WTC11 (cell line): ENCODE data around the gene KCNE3. TPM values are rescaled to one million over a fixed set of nuclear protein-coding genes. Genes with fewer than 3 reads are reported as not detected.

Experiments used
- ATAC-seq: fragments of 200-7000 bp; cut with Tn5 transposase; 2 replicates; pipeline ENCODE4 v1.10.0; 2021; ENCODE audit warnings: mild to moderate bottlenecking, moderate library complexity
- CTCF ChIA-PET: fragments of 300-600 bp; sonication (Branson Sonifier 250); formaldehyde crosslinking; loops from one replicate; lab custom pipeline; 2021; ENCODE audit warnings: antibody characterized with exemption; lab: Charles Lee
- POLR2A ChIA-PET: fragments of 350-600 bp; sonication (Branson Sonifier 250); formaldehyde crosslinking; loops from one replicate; lab custom pipeline; 2021; ENCODE audit warnings: antibody characterized with exemption; lab: Charles Lee
- DNase-seq: peaks from one replicate; pipeline ENCODE4 v3.0.0; 2021; ENCODE audit warnings: low spot score
- H3K27ac Mint-ChIP-seq: 2 replicates; pipeline ENCODE4 v1.8.0; 2021; ENCODE audit warnings: mixed read lengths
- H3K27me3 Mint-ChIP-seq: 2 replicates; pipeline ENCODE4 v1.8.0; 2021; ENCODE audit warnings: low read depth, mild to moderate bottlenecking, moderate library complexity, mixed read lengths
- H3K36me3 Mint-ChIP-seq: 2 replicates; pipeline ENCODE4 v1.8.0; 2021; ENCODE audit warnings: mixed read lengths
- H3K4me1 Mint-ChIP-seq: 2 replicates; pipeline ENCODE4 v1.8.0; 2022; ENCODE audit warnings: mixed read lengths
- H3K4me3 Mint-ChIP-seq: 2 replicates; pipeline ENCODE4 v1.8.0; 2021; ENCODE audit warnings: mild to moderate bottlenecking, moderate library complexity, mixed read lengths
- H3K9me3 Mint-ChIP-seq: 2 replicates; pipeline ENCODE4 v1.8.0; 2021; ENCODE audit warnings: mixed read lengths
- ATF6 ChIP-seq: sonication (generic); formaldehyde crosslinking; IDR thresholded peaks from 2 replicates; pipeline ENCODE4 v1.8.1; 2023; ENCODE audit warnings: mild to moderate bottlenecking, missing genetic modification reagents
- CBFB ChIP-seq: sonication (generic); formaldehyde crosslinking; IDR thresholded peaks from 2 replicates; pipeline ENCODE4 v1.8.1; 2022; ENCODE audit warnings: mild to moderate bottlenecking, low read depth, missing genetic modification reagents
- CREB1 ChIP-seq: sonication (generic); formaldehyde crosslinking; IDR thresholded peaks from 2 replicates; pipeline ENCODE4 v1.8.0; 2023; ENCODE audit warnings: mild to moderate bottlenecking, missing genetic modification reagents
- ETV6 ChIP-seq: sonication (generic); formaldehyde crosslinking; IDR thresholded peaks from 2 replicates; pipeline ENCODE4 v1.8.1; 2022; ENCODE audit warnings: mild to moderate bottlenecking, missing genetic modification reagents
- GRHL2 ChIP-seq: fragments of 250-450 bp; sonication (Bioruptor Pico); IDR thresholded peaks from 2 replicates; pipeline ENCODE4 v1.8.0; 2022; ENCODE audit warnings: mild to moderate bottlenecking, moderate library complexity; ENCODE audit not compliant: insufficient replicate concordance, severe bottlenecking
- MXD4 ChIP-seq: fragments of 250-450 bp; sonication (Bioruptor Pico); IDR thresholded peaks from 2 replicates; pipeline ENCODE4 v1.8.0; 2021; ENCODE audit warnings: mild to moderate bottlenecking, moderate library complexity, borderline replicate concordance
- PRDM15 ChIP-seq: sonication (generic); formaldehyde crosslinking; IDR thresholded peaks from 2 replicates; pipeline ENCODE4 v1.8.0; 2022; ENCODE audit warnings: missing genetic modification reagents
- PRRX2 ChIP-seq: fragments of 250-450 bp; sonication (Bioruptor Pico); IDR thresholded peaks from 2 replicates; pipeline ENCODE4 v1.8.0; 2021; ENCODE audit warnings: mild to moderate bottlenecking
- TEAD1 ChIP-seq: sonication (generic); formaldehyde crosslinking; IDR thresholded peaks from 2 replicates; pipeline ENCODE4 v1.8.0; 2022; ENCODE audit warnings: mild to moderate bottlenecking, missing genetic modification reagents
- ZNF219 ChIP-seq: sonication (generic); formaldehyde crosslinking; IDR thresholded peaks from 2 replicates; pipeline ENCODE4 v1.8.0; 2023; ENCODE audit warnings: missing genetic modification reagents, mild to moderate bottlenecking, borderline replicate concordance
- ZNF281 ChIP-seq: sonication (generic); formaldehyde crosslinking; IDR thresholded peaks from 2 replicates; pipeline ENCODE4 v1.8.0; 2023; ENCODE audit warnings: mild to moderate bottlenecking, missing genetic modification reagents
- total RNA-seq: library from RNA; stranded (reverse); gene quantifications from 3 replicates; pipeline ENCODE4 v1.2.3, GENCODE V29; 2021
- TF ChIP-seq, protein P1 (sequence below): sonication (generic); formaldehyde crosslinking; IDR thresholded peaks from 2 replicates; pipeline ENCODE4 v1.8.1; 2023; ENCODE audit warnings: mild to moderate bottlenecking, missing genetic modification reagents, borderline replicate concordance
- TF ChIP-seq, protein P2 (sequence below): fragments of 250-450 bp; sonication (Bioruptor Pico); IDR thresholded peaks from 2 replicates; pipeline ENCODE4 v1.9.0; 2021; ENCODE audit warnings: moderate library complexity, mild to moderate bottlenecking, inconsistent platforms, borderline replicate concordance
- TF ChIP-seq, protein P3 (sequence below): sonication (generic); formaldehyde crosslinking; IDR thresholded peaks from 2 replicates; pipeline ENCODE4 v1.8.0; 2022; ENCODE audit warnings: mild to moderate bottlenecking, missing genetic modification reagents
- TF ChIP-seq, protein P4 (sequence below): sonication (generic); formaldehyde crosslinking; IDR thresholded peaks from 2 replicates; pipeline ENCODE4 v1.8.0; 2022; ENCODE audit warnings: mild to moderate bottlenecking, missing genetic modification reagents

Gene KCNE3
- total RNA-seq, 1 experiment from 2014 or later: 1.9 TPM

- TF ChIP-seq, protein P1, sequence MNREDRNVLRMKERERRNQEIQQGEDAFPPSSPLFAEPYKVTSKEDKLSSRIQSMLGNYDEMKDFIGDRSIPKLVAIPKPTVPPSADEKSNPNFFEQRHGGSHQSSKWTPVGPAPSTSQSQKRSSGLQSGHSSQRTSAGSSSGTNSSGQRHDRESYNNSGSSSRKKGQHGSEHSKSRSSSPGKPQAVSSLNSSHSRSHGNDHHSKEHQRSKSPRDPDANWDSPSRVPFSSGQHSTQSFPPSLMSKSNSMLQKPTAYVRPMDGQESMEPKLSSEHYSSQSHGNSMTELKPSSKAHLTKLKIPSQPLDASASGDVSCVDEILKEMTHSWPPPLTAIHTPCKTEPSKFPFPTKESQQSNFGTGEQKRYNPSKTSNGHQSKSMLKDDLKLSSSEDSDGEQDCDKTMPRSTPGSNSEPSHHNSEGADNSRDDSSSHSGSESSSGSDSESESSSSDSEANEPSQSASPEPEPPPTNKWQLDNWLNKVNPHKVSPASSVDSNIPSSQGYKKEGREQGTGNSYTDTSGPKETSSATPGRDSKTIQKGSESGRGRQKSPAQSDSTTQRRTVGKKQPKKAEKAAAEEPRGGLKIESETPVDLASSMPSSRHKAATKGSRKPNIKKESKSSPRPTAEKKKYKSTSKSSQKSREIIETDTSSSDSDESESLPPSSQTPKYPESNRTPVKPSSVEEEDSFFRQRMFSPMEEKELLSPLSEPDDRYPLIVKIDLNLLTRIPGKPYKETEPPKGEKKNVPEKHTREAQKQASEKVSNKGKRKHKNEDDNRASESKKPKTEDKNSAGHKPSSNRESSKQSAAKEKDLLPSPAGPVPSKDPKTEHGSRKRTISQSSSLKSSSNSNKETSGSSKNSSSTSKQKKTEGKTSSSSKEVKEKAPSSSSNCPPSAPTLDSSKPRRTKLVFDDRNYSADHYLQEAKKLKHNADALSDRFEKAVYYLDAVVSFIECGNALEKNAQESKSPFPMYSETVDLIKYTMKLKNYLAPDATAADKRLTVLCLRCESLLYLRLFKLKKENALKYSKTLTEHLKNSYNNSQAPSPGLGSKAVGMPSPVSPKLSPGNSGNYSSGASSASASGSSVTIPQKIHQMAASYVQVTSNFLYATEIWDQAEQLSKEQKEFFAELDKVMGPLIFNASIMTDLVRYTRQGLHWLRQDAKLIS (CRISPR knock-in tag): no peak
- TF ChIP-seq, protein P2, sequence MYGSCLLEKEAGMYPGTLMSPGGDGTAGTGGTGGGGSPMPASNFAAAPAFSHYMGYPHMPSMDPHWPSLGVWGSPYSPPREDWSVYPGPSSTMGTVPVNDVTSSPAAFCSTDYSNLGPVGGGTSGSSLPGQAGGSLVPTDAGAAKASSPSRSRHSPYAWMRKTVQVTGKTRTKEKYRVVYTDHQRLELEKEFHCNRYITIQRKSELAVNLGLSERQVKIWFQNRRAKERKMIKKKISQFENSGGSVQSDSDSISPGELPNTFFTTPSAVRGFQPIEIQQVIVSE (CRISPR knock-in tag): no peak
- TF ChIP-seq ATF6 (no peak), GRHL2 (CRISPR knock-in tag) (no peak)
- TF ChIP-seq, protein P3, sequence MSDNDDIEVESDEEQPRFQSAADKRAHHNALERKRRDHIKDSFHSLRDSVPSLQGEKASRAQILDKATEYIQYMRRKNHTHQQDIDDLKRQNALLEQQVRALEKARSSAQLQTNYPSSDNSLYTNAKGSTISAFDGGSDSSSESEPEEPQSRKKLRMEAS (CRISPR knock-in tag): no peak
Observed at GRCh38 chr11:74494916-74495315, 27.6 kb upstream of the KCNE3 start (continued).

GRCh38 chr11:74493791-74494630, 26.7 kb upstream of the KCNE3 start:
- CTCF ChIA-PET: interaction anchor here (0.6 to 3.2 kb wide), 11 partner anchors 8 to 209 kb away, joined by 3 to 29 read pairs (median 5); partner anchors contain the start of genes KCNE3 and PGM2L1
- POLR2A ChIA-PET: interaction anchor here (0.6 to 2.5 kb wide), 6 partner anchors 27 to 514 kb away, joined by 3 to 17 read pairs (median 6); partner anchors contain the start of genes KCNE3 and POLD3
- Mint-ChIP-seq H3K27ac (peak overlapping the region; percentile 94), H3K36me3 (peaks cover 35% of the 10 kb centered on the region), H3K27me3 (no peaks in the 10 kb centered on the region; the same call in 1 of the 2 replicates)
- TF ChIP-seq ETV6 (CRISPR knock-in tag) (no peak), PRDM15 (CRISPR knock-in tag) (peak; percentile 94), CBFB (CRISPR knock-in tag) (no peak), PRRX2 (CRISPR knock-in tag) (no peak), TEAD1 (CRISPR knock-in tag) (no peak), CREB1 (CRISPR knock-in tag) (no peak), MXD4 (no peak), ZNF281 (0 out of 2 replicates have a peak, but pooled peaks have one; percentile 7), ZNF219 (CRISPR knock-in tag) (no peak)
- TF ChIP-seq, protein P4, sequence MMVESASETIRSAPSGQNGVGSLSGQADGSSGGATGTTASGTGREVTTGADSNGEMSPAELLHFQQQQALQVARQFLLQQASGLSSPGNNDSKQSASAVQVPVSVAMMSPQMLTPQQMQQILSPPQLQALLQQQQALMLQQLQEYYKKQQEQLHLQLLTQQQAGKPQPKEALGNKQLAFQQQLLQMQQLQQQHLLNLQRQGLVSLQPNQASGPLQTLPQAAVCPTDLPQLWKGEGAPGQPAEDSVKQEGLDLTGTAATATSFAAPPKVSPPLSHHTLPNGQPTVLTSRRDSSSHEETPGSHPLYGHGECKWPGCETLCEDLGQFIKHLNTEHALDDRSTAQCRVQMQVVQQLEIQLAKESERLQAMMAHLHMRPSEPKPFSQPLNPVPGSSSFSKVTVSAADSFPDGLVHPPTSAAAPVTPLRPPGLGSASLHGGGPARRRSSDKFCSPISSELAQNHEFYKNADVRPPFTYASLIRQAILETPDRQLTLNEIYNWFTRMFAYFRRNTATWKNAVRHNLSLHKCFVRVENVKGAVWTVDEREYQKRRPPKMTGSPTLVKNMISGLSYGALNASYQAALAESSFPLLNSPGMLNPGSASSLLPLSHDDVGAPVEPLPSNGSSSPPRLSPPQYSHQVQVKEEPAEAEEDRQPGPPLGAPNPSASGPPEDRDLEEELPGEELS (CRISPR knock-in tag): no peak
- TF ChIP-seq, all 79 proteins: peak for 2
- Mint-ChIP-seq H3K9me3 (peaks cover 21% of the 10 kb centered on the region), H3K4me3 (peak overlapping the region; percentile 72), H3K4me1 (peaks cover 20% of the 10 kb centered on the region)
- DNase-seq: no peak
- no peak for ATAC-seq
